T1000 (cell line): ENCODE measurements around the gene KCNH2.

Source experiments
- DNase-seq: peaks from one replicate; lab custom pipeline; 2025; ENCODE audit warnings: mixed read lengths; lab: John Stamatoyannopoulos, UW

Gene KCNH2

GRCh38 chr7:150994838-150995510 is 16.9 kb upstream of the KCNH2 start:
- DNase-seq, result no peak

GRCh38 chr7:150994141-150994837 is 16.2 kb upstream of the KCNH2 start:
- no peak for DNase-seq

- DNase-seq, result no peak
Measured at GRCh38 chr7:150993511-150993910, 15.4 kb upstream of the KCNH2 start.

GRCh38 chr7:150992833-150993302 is 14.7 kb upstream of the KCNH2 start:
- DNase-seq, result no peak

GRCh38 chr7:150992051-150992640 is 14.0 kb upstream of the KCNH2 start:
- DNase-seq, result no peak

- no peak for DNase-seq
Measured at GRCh38 chr7:150990416-150991186, 12.5 kb upstream of the KCNH2 start, which contains the start of gene NOS3. TSS of gene NOS3 (plus strand) at chr7:150991017. CDS start at chr7:150993804, 2,787 bp downstream.

- DNase-seq, result no peak
Measured at GRCh38 chr7:150989456-150989855, 11.3 kb upstream of the KCNH2 start.

GRCh38 chr7:150988230-150989226 is 10.4 kb upstream of the KCNH2 start:
- DNase-seq, result no peak

GRCh38 chr7:150986556-150986955 is 8.4 kb upstream of the KCNH2 start:
- no peak for DNase-seq

- no peak for DNase-seq
Measured at GRCh38 chr7:150986099-150986512, 8.0 kb upstream of the KCNH2 start.

- DNase-seq, result no peak
Measured at GRCh38 chr7:150983893-150984368, 5.8 kb upstream of the KCNH2 start.

GRCh38 chr7:150982351-150982750 is 4.2 kb upstream of the KCNH2 start:
- DNase-seq, result no peak

GRCh38 chr7:150981644-150982043 is 3.5 kb upstream of the KCNH2 start:
- DNase-seq, result no peak

- DNase-seq, result no peak
Measured at GRCh38 chr7:150980663-150981062, 2.5 kb upstream of the KCNH2 start.

- no peak for DNase-seq
Measured at GRCh38 chr7:150979713-150980390, 1.7 kb upstream of the KCNH2 start.

GRCh38 chr7:150977382-150978125 is 567 bp downstream of the KCNH2 start:
- no peak for DNase-seq

GRCh38 chr7:150976529-150977381 is 1.4 kb downstream of the KCNH2 start:
- DNase-seq, result no peak

GRCh38 chr7:150975536-150976319 is 2.4 kb downstream of the KCNH2 start:
- DNase-seq, result no peak
